DMS114 treated with DMSO at 0.1 percent for 48 hours (cell line): ENCODE measurements around the gene BPHL.
"Not testable (repeated sequence)": the region's sequence is repeated elsewhere in the genome, so short reads cannot be mapped to it uniquely, and the experiment has no call there.

Experiments used
- DNase-seq: peaks from one replicate; lab custom pipeline; 2025; ENCODE audit not compliant: unreplicated experiment; lab: John Stamatoyannopoulos, UW

BPHL gene

DNA sequence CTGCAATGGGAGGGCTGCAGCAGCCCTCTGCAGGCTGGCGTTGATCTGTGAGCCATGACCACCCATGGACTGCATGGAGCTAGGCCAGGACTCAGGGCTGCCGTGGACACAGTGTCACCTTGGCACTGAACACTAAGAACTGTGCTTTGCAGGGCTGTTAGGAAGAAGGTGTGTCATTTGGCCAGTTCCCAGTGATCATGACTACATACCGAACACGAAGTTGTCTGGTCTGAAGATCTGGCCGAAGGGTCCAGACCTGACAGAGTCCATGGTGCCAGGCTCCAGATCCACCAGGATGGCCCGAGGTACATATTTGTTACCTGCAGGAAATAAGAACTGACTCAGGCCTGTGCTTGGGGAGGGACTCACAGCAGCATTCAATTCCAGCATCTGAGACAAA lies 36.9 kb downstream of the BPHL start:
- DNase-seq, result not testable (repeated sequence)

DNA sequence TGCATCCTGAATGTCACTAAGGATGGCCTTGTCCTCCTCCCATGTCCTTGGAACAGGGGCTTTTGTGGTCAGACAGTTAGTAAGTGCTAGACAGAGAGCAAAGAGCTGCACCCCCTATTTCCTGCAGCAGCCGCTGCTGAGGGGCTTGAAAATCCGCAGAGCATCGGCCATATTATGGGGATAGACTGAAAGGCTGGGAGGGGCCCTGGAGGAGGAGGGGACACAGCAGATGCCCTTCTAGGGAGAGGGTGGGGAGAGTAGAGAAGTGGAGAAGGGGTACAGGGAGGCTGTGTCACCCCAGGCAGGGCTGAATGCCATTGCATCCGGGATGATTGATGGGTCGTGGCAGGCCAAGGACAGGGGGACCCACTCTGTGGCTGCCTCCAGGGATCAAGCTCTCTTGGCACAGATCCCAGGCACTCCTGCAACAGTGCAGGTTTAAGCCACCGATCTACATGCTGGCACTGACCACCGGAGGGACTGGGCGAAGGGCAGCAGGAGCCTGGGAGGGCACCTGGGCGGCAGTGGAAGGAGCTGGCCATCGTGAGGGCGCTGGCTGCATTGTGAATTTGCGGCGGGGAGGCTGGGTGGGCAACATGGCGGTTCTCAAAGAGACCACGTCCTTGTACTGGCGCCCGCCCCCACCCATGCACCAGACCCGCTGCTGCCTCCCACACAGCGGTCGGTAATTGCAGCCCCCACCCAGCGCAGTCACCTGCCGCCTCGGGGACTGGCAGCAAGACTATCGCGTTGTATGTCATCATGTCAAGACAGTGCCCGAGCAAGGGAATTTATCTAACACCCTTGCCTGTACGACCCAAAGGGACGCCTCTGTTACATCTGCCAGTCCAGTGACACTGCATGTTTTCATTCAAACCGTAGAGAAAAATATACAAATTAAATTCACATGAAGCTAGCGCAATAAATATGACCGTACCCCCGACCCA lies 37.9 kb downstream of the BPHL start:
- DNase-seq, result not testable (repeated sequence)

DNA sequence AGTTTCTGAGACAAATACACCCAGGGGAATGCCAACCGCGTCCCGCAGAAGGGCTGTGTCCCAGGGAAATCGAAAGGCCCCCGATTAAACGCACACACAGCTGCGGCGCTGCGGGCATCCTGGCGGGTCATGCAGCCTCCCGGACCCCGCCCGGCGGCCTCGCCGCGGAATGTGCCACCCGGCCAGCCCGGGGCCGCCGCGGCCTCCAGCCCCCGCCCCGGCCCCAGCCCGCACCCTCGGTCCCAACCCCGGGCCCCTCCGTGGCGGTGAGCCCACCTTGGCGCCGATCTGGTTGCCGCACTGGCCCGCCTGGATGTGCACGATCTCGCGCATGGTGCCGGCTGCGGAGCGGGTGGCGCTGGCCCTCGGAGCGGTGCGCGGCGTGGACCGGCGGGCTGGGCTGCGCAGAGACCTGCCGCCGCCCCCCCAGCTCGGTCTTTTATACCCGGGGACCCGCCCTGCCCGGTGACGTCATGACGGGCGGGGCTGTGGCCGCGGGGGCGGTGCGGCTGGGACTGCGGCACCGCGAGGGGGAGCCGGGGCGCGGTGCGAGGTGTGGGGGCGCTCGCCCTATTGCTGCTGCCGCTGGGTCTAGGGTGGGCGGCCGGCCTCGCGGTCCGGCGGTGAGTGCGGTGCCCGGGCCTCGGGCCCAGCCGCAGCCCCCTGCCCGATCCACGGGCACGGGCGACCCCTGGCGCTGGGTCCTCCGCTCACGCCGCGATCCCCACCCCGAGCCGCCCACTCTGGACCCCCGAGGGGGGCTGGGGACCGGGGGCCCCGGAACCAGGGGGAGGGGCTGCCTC lies 38.8 kb downstream of the BPHL start, which contains the start of gene TUBB2A:
Gene TUBB2A (minus strand): TSS at position 414 of the 803 bp plus-strand sequence. CDS start 81 bp downstream, at position 333.
- peak; percentile 39 for DNase-seq

DNA sequence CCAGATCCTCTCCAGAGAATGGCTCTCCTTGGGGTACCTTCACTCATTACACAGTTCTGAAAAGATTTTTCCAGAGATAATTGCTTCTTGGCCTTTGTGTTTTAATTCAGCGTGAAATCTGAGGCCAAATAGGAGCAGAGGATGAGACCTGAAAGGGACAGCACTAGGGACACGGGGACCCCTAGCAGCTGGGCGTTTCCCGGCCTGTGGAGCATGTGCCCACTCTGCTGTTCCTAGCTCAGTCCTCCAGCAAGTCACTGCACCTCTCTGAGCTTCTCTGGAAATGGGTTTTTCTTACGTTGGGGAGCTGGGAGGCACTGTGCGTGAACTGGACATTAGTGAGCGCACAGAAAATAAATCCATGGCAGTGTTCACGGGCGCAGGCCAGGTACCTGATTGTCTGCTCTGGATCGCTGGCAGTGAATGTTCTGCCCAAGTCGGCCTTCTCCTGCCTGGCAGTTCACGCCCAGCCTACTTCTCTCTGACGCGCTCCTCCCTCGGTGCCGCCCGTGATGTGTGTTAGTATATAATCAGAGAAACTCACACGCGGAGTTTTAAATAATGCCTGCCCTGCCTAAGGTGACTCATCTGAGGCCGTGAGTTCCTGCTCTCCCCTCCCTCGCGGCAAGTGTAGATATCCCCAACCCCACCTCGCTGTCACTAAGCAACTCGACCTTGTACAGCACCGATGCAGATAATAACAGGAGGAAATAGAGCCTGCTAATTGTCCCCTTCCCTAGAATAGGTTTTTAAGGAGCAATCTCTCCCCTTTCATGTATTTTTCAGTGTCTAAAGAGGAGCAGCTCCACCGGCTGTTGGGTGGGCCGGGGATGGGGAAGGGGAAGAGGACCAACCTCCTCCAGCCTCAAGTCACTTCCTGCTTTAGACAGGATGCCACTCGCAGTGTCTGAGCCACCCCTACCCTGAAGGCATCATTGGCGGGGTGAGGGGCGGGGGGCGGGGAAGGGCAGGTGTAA lies 41.6 kb downstream of the BPHL start:
- no peak for DNase-seq

DNA sequence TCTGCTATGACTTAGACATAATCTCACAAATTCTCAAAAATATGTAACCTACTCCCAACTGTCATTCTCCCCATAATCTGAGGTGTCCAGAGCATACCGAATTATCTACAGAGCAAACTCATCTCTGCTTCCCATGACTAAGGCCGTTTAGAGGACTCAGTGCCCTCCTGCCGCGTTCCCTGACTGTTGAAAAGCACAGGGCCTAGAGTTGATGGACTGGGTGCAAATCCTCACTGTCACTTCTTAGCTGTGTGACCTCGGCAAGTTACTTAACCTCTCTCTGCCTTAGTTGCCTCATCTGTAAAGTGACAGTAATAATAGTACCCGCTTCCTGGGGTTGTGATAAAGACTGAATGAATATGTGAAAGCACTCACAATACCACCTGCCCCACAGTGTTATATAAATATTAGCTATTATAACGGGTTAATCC lies 43.6 kb downstream of the BPHL start:
- DNase-seq, result no peak

DNA sequence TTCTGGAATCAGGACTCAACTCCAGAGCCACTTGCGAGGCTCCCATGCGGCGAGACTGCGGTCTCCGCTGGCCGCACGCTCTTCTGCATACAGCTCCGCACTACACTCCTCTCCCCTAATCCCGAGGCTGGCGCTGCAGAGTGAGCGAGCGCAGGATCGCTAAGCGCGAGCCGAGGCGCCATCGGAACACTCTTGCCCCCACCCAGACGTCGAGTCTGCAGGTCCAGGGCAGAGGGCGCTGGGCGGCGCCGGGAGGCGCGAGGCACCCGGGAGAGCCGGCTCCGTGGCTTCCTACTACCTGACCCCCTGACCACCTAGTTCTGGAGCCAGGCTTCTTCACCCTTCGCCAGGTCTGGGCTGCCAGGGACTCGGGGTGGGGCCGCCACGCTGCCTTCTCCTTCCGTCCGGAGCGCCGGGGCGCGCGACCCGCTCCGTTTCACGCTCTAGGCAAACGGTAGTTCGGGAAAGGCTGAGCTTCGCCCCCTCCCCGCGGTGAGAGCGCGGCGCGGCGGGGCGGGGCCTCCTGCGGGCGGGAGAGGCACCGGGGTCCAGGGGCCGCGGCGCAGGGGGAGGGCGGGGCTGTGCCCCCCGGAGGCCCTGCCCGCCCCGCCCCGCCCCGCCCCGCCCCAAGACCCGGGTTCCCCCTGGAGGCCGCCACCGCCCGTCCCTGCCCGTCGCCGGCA lies 44.2 kb downstream of the BPHL start:
- peak; percentile 70 for DNase-seq

DNA sequence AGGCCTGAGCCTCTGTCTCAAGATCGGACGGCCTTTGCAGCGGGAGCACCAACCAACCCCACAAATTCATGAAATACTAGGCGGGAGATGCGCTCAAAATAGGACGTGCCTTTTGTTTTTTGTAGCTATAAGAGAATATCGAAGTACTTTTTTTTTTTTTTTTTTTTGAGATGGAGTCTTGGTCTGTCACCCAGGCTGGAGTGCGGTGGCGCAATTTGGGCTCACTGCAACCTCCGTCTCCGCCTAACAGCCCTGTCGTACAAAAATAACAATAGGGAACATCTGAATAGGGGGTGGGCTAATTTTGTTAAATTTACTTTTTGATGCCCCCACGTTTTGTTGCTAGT lies 44.7 kb downstream of the BPHL start:
- DNase-seq, result no peak

DNA sequence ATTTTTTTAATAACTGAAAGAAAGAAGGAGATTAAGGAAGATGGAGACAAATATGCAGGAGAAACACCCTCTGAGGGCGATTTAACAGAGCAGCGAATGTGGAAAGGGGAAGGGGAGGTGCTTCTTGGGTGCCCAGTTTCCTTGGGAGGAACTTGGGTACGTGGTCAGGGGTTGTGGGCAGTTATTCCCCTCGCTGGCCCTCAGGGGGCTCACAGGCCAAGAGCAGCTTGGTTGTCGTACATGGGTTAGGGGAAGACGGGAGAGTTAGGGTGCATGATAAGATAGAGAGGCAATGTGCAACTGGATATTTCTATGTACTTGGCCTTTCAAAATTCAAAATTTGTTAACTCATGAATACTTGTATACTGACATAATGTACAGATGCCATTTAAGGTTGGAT lies 45.9 kb downstream of the BPHL start:
- no peak for DNase-seq

DNA sequence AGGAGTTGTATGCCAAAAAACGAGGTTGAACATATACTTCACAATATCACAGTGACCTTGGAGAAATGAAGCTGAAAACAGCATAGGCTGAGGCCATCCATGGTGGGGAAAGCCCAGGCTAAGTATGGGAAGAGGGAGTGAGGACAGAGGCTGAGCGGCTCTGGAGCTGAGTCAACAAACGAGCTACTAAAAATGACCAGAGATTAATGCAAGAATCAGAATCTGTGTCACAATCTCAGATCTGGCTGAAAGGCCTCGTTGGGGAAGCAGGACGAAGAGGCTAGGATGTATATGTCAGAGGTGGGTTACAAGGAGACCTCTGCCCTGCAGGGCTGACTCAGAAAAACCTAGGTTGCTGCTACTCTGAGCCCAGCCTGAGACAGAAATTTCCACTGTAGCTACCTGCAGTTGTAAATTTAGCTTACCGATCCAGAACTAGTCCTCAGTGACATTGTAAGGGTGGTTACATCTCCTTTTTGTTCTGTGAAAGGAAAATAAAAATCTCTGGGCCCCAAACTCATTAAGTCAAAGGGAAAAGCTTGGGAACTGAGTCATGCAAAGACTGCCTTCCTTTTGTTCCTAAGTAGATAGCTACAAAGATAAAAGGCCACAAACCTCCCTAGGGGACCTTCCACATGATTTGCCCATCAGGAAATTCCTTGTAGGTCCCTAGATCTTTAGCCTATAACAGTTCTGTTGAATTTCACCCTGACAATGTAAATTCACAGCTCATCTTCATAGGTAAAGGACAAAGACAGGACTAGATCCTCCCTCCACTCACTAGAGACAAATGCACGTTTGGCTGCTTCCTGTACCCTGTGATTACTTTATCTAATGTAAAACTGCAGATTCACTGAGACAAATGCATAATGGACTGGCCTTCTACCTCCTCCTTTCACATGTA lies 47.4 kb downstream of the BPHL start:
- DNase-seq, result no peak

DNA sequence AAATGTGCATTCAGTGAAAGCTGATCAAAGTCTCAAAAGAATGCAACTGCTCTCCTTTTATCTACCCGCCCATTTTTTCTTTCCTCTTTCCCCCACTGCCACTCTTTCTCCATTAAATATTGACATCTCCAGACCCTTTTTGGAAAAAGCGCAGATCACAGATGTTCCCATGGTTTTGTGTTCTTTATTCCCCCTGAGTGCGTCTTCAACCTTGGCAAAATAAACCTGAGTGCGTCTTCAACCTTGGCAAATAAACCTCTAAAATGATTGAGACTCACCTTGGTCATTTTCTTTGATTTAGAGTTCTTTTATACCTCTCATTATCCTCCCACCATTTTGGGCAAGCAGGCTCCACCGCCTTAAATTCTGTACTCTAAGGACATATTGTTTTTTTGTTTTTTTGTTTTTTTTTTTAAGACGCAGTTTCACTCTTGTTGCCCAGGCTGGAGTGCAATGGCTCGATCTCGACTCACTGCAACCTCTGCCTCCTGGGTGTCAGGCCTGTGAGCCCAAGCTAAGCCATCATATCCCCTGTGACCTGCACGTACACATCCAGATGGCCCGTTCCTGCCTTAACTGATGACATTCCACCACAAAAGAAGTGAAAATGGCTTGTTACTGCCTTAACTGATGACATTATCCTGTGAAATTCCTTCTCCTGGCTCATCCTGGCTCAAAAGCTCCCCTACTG lies 48.2 kb downstream of the BPHL start:
- not testable (repeated sequence) for DNase-seq

DNA sequence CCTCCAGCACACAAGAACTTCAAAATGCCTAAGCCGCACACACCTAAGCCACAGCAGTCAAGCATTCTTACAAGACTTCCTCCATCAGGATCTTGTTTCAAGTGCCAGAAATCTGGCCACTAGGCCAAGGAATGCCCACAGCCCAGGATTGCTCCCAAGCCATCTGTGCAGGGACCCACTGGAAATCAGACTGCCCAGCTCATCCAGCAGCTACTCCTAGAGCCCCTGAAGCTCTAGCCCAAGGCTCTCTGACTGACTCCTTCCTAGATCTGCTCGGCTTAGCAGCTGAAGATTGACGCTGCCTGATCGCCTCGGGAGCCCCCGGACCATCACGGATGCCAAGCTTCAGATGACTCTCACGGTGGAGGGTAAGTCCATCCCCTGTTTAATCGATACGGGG lies 49.5 kb downstream of the BPHL start:
- not testable (repeated sequence) for DNase-seq

DNA sequence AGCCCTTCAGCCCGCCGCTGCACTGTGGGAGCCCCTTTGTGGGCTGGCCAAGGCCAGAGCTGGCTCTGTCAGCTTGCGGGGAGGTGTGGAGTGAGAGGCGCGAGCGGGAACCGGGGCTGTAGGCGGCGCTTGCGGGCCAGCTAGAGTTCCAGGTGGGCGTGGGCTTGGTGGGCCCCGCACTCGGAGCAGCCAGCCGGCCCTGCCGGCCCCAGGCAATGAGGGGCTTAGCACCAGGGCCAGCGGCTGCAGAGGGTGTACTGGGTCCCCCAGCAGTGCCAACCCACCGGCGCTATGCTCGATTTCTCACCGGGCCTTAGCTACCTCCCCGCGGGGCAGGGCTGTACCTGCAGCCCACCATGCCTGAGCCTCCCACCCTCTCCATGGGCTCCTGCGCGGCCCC lies 52.2 kb downstream of the BPHL start:
- DNase-seq, result not testable (repeated sequence)

DNA sequence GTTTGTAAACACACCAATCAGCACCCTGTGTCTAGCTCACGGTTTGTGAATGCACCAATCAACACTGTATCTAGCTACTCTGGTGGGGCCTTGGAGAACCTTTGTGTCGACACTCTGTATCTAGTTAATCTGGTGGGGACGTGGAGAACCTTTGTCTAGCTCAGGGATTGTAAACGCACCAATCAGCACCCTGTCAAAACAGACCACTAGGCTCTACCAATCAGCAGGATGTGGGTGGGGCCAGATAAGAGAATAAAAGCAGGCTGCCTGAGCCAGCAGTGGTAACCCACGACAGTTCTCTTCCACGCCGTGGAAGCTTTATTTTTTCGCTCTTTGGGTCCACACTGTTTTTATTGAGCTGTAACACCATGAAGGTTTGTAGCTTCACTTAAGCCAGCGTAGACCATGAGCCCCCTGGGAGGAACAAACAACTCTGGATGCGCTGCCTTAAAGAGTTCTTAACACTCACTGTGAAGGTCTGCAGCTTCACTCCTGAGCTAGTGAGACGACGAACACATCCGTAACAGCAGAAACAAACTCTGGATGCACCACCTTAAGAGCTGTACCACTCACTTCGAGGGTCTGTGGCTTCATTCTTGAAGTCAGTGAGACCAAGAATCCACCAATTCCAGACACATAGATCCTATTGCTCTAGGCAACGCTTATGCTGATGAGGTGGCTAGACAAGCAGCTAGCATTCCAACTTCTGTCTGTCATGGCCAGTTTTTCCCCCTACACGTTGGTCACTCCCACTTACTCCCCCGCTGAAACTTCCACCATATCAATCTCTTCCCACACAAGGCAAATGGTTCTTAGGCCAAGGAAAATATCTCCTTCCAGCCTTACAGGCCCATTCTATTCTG lies 53.0 kb downstream of the BPHL start:
- DNase-seq, result not testable (repeated sequence)

DNA sequence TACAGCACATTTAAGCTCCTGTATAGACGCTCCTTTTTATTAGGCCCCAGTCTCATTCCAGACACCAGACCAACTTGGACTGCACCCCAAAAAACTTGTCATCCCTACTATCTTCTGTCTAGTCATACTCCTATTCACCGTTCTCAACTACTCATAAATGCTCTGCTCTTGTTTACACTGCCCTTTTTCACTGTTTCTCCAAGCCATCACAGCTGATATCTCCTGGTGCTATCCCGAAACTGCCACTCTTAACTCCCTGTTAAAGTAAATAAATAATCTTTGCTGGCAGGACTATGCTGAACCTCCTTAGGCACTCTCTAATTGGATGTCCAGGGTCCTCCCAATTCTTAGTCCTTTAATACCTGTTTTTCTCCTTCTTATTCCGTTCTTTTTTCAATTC lies 54.3 kb downstream of the BPHL start:
- DNase-seq, result not testable (repeated sequence)

DNA sequence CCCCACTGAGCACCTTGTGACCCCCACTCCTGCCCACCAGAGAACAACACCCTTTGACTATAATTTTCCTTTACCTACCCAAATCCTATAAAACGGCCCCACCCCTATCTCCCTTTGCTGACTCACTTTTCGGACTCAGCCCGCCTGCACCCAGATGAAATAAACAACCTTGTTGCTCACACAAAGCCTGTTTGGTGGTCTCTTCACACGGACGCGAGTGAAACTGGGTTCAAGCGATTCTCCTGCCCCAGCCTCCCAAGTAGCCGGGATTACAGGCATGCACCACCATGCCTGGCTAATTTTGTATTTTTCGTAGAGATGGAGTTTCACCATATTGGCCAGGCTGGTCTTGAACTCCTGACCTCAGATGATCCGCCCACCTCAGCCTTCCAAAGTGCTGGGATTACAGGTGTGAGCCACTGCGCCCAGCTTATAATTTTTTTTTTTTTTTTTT lies 55.2 kb downstream of the BPHL start:
- not testable (repeated sequence) for DNase-seq

DNA sequence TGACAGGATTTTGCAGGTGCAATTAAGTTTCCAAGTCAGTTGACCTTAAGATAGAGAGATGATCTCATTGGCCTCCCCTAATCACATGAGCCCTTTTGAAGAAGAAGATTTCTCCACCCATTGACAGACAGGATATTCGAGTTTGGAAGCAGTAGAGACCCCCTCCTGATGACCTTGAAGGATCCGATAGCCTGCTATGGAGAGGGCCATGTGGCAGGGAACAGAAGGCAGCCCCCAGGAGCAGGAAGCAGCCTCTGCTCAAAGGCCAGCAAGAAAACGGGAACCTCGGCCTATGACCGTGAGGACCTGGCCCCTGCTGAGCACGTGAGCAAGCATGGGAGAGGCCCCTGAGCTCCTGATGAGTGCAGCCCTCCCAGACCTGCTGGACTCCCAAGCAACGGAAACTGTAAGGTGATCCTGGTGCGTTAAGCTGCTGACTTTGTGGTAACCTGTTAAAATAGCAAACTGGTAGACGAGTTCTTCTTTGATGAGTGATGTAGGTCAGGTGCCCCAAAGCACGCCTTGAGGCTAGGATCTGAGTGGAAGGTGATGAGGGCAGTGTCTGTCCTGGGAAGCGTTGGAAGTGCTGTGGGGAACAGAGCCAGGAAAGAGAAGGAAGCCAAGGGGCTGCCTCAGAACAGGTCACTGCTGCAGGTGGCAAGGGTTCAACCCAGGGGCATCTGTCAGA lies 57.3 kb downstream of the BPHL start:
- DNase-seq, result no peak
